Measurements from ENCODE around the gene KIF16B. TPM values are rescaled to one million over a fixed set of nuclear protein-coding genes. Genes with fewer than 3 reads are reported as not detected.

KIF16B gene
- total and polyA plus RNA-seq, 2 experiments from 2014 or later: 6.5 to 11.1 TPM

DNA sequence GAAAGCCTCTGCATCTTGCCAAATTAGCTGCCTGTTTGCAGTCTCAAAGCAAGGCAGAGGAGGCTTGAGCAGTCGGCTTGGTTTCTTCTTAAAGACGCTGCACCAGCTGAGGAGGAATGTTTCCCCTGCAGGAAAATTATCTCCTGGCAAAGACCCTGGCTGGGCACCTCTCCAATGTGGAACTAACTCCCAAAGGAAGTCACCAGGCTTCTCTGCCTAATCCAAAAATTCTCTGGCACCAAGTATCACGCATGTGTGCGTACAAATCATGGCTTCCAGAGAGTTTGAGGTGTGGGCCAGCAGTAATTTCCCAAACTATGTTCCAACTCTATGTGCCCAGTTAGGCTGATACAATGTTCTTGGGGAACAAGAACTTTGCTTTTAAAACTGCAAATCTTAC, 176.2 kb downstream of the KIF16B start:
- peaks cover 9% of the 10 kb centered on the region for H3K4me1 Mint-ChIP-seq

More for the DNA sequence above, 176.2 kb downstream of the KIF16B start:
- ATAC-seq (no peak), DNase-seq (ENCODE audit: low spot score) (no peak)
- Histone ChIP-seq H3F3A (replicated peaks; ENCODE audit: low read depth) (no peaks in the 10 kb centered on the region), H3K36me3 (ENCODE audit: insufficient read depth) (no peaks in the 10 kb centered on the region), H3K4me3 (no peak overlapping the region), H3K79me2 (replicated peaks; ENCODE audit: insufficient read depth) (no peaks in the 10 kb centered on the region), H3K4me1 (ENCODE audit: insufficient read depth) (peaks cover 6% of the 10 kb centered on the region; the same call in 1 of the 2 replicates), H3K27ac (ENCODE audit: low read depth) (no peak overlapping the region), H3K9me2 (ENCODE audit: insufficient read depth) (peaks cover 33% of the 10 kb centered on the region), H4K20me1 (replicated peaks; ENCODE audit: insufficient read depth) (no peaks in the 10 kb centered on the region), H2AFZ (no peak overlapping the region), H3K4me2 (no peak overlapping the region), H3K27me3 (ENCODE audit: insufficient read depth) (no peaks in the 10 kb centered on the region)
- Mint-ChIP-seq H3K4me3 (no peak overlapping the region), H3K36me3 (ENCODE audit: low read depth) (peaks cover 26% of the 10 kb centered on the region), H3K9me3 (no peaks in the 10 kb centered on the region), H3K27ac (no peak overlapping the region), H3K27me3 (ENCODE audit: insufficient read depth, low read depth, poor library complexity) (peaks cover 7% of the 10 kb centered on the region)
- TF ChIP-seq ZNF114 (CRISPR knock-in tag; IDR thresholded peaks at IDR 0.05) (no peak), ZNF331 (CRISPR knock-in tag; IDR thresholded peaks at IDR 0.05; ENCODE audit: low read depth) (no peak), STAT1 (IDR thresholded peaks at IDR 0.05; ENCODE audit: unreplicated experiment) (no peak), JUNB (IDR thresholded peaks at IDR 0.05; ENCODE audit: unreplicated experiment) (no peak), NANOG (IDR thresholded peaks at IDR 0.05; ENCODE audit: borderline replicate concordance) (no peak), EZH2 (IDR thresholded peaks at IDR 0.05; ENCODE audit: low read depth, unreplicated experiment) (no peak), POLR2AphosphoS5 (IDR thresholded peaks at IDR 0.05; ENCODE audit: low read depth) (no peak), EZH2phosphoT487 (IDR thresholded peaks at IDR 0.05; ENCODE audit: unreplicated experiment) (no peak), CREB1 (CRISPR knock-in tag; IDR thresholded peaks at IDR 0.05; ENCODE audit: low read depth) (no peak)
- TF ChIP-seq, protein P1, sequence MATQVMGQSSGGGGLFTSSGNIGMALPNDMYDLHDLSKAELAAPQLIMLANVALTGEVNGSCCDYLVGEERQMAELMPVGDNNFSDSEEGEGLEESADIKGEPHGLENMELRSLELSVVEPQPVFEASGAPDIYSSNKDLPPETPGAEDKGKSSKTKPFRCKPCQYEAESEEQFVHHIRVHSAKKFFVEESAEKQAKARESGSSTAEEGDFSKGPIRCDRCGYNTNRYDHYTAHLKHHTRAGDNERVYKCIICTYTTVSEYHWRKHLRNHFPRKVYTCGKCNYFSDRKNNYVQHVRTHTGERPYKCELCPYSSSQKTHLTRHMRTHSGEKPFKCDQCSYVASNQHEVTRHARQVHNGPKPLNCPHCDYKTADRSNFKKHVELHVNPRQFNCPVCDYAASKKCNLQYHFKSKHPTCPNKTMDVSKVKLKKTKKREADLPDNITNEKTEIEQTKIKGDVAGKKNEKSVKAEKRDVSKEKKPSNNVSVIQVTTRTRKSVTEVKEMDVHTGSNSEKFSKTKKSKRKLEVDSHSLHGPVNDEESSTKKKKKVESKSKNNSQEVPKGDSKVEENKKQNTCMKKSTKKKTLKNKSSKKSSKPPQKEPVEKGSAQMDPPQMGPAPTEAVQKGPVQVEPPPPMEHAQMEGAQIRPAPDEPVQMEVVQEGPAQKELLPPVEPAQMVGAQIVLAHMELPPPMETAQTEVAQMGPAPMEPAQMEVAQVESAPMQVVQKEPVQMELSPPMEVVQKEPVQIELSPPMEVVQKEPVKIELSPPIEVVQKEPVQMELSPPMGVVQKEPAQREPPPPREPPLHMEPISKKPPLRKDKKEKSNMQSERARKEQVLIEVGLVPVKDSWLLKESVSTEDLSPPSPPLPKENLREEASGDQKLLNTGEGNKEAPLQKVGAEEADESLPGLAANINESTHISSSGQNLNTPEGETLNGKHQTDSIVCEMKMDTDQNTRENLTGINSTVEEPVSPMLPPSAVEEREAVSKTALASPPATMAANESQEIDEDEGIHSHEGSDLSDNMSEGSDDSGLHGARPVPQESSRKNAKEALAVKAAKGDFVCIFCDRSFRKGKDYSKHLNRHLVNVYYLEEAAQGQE (IDR thresholded peaks at IDR 0.05; ENCODE audit: unreplicated experiment): no peak
- TF ChIP-seq, protein P2, sequence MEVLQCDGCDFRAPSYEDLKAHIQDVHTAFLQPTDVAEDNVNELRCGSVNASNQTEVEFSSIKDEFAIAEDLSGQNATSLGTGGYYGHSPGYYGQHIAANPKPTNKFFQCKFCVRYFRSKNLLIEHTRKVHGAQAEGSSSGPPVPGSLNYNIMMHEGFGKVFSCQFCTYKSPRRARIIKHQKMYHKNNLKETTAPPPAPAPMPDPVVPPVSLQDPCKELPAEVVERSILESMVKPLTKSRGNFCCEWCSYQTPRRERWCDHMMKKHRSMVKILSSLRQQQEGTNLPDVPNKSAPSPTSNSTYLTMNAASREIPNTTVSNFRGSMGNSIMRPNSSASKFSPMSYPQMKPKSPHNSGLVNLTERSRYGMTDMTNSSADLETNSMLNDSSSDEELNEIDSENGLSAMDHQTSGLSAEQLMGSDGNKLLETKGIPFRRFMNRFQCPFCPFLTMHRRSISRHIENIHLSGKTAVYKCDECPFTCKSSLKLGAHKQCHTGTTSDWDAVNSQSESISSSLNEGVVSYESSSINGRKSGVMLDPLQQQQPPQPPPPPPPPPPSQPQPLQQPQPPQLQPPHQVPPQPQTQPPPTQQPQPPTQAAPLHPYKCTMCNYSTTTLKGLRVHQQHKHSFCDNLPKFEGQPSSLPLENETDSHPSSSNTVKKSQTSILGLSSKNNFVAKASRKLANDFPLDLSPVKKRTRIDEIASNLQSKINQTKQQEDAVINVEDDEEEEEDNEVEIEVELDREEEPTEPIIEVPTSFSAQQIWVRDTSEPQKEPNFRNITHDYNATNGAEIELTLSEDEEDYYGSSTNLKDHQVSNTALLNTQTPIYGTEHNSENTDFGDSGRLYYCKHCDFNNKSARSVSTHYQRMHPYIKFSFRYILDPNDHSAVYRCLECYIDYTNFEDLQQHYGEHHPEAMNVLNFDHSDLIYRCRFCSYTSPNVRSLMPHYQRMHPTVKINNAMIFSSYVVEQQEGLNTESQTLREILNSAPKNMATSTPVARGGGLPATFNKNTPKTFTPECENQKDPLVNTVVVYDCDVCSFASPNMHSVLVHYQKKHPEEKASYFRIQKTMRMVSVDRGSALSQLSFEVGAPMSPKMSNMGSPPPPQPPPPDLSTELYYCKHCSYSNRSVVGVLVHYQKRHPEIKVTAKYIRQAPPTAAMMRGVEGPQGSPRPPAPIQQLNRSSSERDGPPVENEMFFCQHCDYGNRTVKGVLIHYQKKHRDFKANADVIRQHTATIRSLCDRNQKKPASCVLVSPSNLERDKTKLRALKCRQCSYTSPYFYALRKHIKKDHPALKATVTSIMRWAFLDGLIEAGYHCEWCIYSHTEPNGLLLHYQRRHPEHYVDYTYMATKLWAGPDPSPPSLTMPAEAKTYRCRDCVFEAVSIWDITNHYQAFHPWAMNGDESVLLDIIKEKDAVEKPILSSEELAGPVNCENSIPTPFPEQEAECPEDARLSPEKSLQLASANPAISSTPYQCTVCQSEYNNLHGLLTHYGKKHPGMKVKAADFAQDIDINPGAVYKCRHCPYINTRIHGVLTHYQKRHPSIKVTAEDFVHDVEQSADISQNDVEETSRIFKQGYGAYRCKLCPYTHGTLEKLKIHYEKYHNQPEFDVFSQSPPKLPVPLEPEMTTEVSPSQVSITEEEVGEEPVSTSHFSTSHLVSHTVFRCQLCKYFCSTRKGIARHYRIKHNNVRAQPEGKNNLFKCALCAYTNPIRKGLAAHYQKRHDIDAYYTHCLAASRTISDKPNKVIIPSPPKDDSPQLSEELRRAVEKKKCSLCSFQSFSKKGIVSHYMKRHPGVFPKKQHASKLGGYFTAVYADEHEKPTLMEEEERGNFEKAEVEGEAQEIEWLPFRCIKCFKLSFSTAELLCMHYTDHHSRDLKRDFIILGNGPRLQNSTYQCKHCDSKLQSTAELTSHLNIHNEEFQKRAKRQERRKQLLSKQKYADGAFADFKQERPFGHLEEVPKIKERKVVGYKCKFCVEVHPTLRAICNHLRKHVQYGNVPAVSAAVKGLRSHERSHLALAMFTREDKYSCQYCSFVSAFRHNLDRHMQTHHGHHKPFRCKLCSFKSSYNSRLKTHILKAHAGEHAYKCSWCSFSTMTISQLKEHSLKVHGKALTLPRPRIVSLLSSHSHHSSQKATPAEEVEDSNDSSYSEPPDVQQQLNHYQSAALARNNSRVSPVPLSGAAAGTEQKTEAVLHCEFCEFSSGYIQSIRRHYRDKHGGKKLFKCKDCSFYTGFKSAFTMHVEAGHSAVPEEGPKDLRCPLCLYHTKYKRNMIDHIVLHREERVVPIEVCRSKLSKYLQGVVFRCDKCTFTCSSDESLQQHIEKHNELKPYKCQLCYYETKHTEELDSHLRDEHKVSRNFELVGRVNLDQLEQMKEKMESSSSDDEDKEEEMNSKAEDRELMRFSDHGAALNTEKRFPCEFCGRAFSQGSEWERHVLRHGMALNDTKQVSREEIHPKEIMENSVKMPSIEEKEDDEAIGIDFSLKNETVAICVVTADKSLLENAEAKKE (CRISPR knock-in tag; IDR thresholded peaks at IDR 0.05): no peak
- TF ChIP-seq, protein P3, sequence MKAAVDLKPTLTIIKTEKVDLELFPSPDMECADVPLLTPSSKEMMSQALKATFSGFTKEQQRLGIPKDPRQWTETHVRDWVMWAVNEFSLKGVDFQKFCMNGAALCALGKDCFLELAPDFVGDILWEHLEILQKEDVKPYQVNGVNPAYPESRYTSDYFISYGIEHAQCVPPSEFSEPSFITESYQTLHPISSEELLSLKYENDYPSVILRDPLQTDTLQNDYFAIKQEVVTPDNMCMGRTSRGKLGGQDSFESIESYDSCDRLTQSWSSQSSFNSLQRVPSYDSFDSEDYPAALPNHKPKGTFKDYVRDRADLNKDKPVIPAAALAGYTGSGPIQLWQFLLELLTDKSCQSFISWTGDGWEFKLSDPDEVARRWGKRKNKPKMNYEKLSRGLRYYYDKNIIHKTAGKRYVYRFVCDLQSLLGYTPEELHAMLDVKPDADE (IDR thresholded peaks at IDR 0.05): no peak
- TF ChIP-seq, protein P4, sequence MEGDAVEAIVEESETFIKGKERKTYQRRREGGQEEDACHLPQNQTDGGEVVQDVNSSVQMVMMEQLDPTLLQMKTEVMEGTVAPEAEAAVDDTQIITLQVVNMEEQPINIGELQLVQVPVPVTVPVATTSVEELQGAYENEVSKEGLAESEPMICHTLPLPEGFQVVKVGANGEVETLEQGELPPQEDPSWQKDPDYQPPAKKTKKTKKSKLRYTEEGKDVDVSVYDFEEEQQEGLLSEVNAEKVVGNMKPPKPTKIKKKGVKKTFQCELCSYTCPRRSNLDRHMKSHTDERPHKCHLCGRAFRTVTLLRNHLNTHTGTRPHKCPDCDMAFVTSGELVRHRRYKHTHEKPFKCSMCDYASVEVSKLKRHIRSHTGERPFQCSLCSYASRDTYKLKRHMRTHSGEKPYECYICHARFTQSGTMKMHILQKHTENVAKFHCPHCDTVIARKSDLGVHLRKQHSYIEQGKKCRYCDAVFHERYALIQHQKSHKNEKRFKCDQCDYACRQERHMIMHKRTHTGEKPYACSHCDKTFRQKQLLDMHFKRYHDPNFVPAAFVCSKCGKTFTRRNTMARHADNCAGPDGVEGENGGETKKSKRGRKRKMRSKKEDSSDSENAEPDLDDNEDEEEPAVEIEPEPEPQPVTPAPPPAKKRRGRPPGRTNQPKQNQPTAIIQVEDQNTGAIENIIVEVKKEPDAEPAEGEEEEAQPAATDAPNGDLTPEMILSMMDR (conservative IDR thresholded peaks at IDR 0.05; ENCODE audit: low read depth in 2 of 2): no peak

Data from GM23338 (cell line).